Right atrium auricular region (tissue), 2 donors: ENCODE data around the gene KLF16. TPM values are rescaled to one million over a fixed set of nuclear protein-coding genes. Genes with fewer than 3 reads are reported as not detected.

Source experiments
- DNase-seq: peaks from one replicate; pipeline ENCODE4 v3.0.0-alpha.2; 2019; ENCODE audit warnings: low spot score
- H3K27ac ChIP-seq, 2 donors: fragments of 200-600 bp; sonication (generic); 1 replicate in 1 of 2; 2 replicates in 1 of 2; pipeline ENCODE4 v1.5.1; 2016 to 2019
- H3K27me3 ChIP-seq, 2 donors: fragments of 200-600 bp; sonication (generic); one replicate each; pipeline versions ENCODE4 v1.5.1 to v1.6.0; 2017 to 2019
- H3K36me3 ChIP-seq: fragments of 200-600 bp; sonication (generic); one replicate; pipeline ENCODE4 v1.5.1; 2016
- H3K4me1 ChIP-seq, 2 donors: fragments of 200-600 bp; sonication (generic); one replicate each; pipeline versions ENCODE4 v1.5.1 to v1.6.0; 2017 to 2019
- H3K4me3 ChIP-seq, 2 donors: fragments of 200-600 bp; sonication (generic); 1 replicate in 1 of 2; 2 replicates in 1 of 2; pipeline ENCODE4 v1.5.1; 2017 to 2019; ENCODE audit warnings: mild to moderate bottlenecking in 1 of 2, moderate library complexity in 1 of 2
- H3K9me3 ChIP-seq, 2 donors: fragments of 200-600 bp; sonication (generic); one replicate each; pipeline ENCODE4 v1.5.1; 2019
- CTCF ChIP-seq, 2 donors: fragments of 200-600 bp; sonication (generic); IDR thresholded peaks; one replicate each; pipeline ENCODE4 v1.5.1; 2019; ENCODE audit warnings: antibody characterized with exemption in 2 of 2
- total RNA-seq, 2 donors: library from RNA; depleted of rRNA; stranded (reverse); fragments of >200 nt; gene quantifications; one replicate each; pipeline ENCODE4 v1.1.0, GENCODE V29; 2016

The KLF16 gene
- total RNA-seq, 2 donors from 2014 or later = 4.4 to 5.6 TPM

- Histone ChIP-seq H3K36me3 (no peaks in the 10 kb centered on the region), H3K27me3 (no peaks in the 10 kb centered on the region), H3K4me3 (no peak overlapping the region), H3K27ac (no peak overlapping the region), H3K9me3 (no peaks in the 10 kb centered on the region), H3K4me1 (peaks cover 0 to 75% of the 10 kb centered on the region in 2 donors)
- no peak for DNase-seq
- TF ChIP-seq CTCF (IDR thresholded peaks at IDR 0.05) = peak; percentile 86 to 87
Observed at GRCh38 chr19:1837625-1838105, 25.7 kb downstream of the KLF16 start.

DNA sequence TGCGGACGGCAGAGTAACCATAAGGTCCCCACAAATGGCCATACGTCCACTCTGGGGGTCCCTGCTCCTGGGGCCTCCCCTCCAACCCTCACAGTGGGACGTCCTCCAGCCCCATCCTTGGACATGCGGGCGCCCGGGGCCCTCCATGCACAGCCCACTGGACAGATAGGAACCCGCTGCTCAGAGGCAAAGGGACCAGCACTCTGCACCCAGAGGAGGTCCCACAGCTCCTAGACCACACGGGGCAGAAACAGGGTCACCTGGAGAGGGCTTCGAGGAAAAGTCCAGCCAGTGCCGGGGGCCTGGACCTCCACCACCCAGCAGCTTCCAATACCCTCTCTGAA lies 26.2 kb downstream of the KLF16 start:
- H3K27ac ChIP-seq = no peak overlapping the region
- no peaks in the 10 kb centered on the region for H3K27me3 ChIP-seq
- peaks cover 0 to 70% of the 10 kb centered on the region in 2 donors for H3K4me1 ChIP-seq
- no peak overlapping the region for H3K4me3 ChIP-seq
- no peaks in the 10 kb centered on the region for H3K36me3 ChIP-seq
- DNase-seq = no peak
- no peak for TF ChIP-seq CTCF (IDR thresholded peaks at IDR 0.05)
- no peaks in the 10 kb centered on the region for H3K9me3 ChIP-seq

DNA sequence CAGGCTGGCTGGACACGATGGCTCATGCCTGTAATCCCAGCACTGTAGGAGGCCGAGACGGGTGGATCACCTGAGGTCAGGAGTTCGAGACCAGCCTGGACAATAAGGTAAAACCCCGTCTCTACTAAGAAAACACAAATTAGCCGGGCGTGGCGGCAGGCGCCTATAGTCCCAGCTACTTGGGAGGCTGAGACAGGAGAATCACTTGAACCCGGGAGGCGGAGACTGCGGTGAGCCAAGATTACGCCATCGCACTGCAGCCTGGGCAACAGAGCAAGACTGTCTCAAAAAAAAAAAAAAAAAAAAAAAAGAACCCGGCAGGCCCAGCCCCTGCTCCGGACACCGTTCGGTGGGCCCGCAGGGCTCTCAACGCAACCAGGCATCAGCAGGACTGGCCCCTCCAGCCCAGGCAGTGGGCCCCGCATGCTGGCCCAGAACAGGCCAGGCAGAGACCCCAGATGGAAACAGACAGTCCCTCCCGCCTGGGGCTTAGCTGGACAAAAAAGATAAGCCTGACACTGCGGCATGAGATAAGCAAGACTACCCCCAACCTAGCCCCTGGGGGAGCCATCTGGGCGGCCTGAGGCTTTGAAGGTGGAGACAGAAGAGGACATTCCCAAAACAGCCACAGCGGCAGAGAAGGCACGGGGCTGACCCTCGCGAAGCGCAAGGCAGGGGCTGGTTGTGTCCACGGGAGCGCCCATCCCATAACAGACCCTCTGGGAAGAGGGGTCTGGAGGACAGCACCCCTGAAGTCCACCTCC lies 26.7 kb downstream of the KLF16 start:
- H3K4me1 ChIP-seq = peaks cover 0 to 68% of the 10 kb centered on the region in 2 donors
- H3K4me3 ChIP-seq = no peak overlapping the region
- no peak overlapping the region for H3K27ac ChIP-seq
- no peak for TF ChIP-seq CTCF (IDR thresholded peaks at IDR 0.05)
- no peaks in the 10 kb centered on the region for H3K27me3 ChIP-seq
- H3K9me3 ChIP-seq = no peaks in the 10 kb centered on the region
- H3K36me3 ChIP-seq = no peaks in the 10 kb centered on the region
- DNase-seq = no peak

- no peak for TF ChIP-seq CTCF (IDR thresholded peaks at IDR 0.05)
- no peak for DNase-seq
- peaks cover 0 to 42% of the 10 kb centered on the region in 2 donors for H3K4me1 ChIP-seq
Observed at GRCh38 chr19:1833540-1833939, 29.8 kb downstream of the KLF16 start.

DNA sequence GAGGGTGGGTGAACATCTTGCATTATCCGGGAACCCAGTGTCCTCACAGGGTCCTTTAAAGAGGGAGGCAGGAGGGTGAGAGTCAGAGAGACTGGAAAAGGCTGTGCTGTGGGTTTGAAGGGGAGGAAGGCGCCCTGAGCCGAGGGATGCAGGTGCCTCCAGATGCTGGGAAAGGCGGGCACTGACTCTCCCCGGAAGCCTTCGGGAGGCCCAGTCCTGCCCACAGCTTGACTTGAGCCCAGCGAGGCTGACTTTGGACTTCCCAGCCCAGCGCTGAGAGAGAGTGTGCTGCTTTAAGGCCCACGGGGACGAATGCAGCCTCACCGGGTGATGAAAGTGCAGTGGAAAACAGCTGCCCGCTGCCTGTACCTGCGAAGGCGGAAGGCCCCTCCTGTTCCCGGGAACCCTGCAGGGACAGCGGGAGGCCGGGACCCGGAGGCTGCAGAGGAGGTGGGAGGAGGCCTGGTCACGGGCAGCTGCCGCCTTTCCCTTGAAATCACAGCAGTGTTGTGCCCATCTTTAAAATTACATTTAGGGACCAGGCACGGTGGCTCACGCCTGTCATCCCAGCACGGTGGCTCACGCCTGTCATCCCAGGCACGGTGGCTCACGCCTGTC lies 31.2 kb downstream of the KLF16 start:
- peaks cover 0 to 32% of the 10 kb centered on the region in 2 donors for H3K4me1 ChIP-seq
- H3K27ac ChIP-seq = no peak overlapping the region
- H3K4me3 ChIP-seq = no peak overlapping the region
- TF ChIP-seq CTCF (IDR thresholded peaks at IDR 0.05) = no peak
- no peaks in the 10 kb centered on the region for H3K9me3 ChIP-seq
- H3K27me3 ChIP-seq = no peaks in the 10 kb centered on the region
- DNase-seq = no peak
- H3K36me3 ChIP-seq = peaks cover 16% of the 10 kb centered on the region

More at GRCh38 chr19:1833540-1833939, 29.8 kb downstream of the KLF16 start:
- H3K27me3 ChIP-seq = no peaks in the 10 kb centered on the region
- H3K36me3 ChIP-seq = peaks cover 2% of the 10 kb centered on the region
- no peaks in the 10 kb centered on the region for H3K9me3 ChIP-seq
- H3K27ac ChIP-seq = peak overlapping the region in 1 of 2 donors; percentile 46
- no peak overlapping the region for H3K4me3 ChIP-seq
